ENCODE results near the gene EMC9.
"Not testable (repeated sequence)": the region's sequence is repeated elsewhere in the genome, so short reads cannot be mapped to it uniquely, and the experiment has no call there.

The EMC9 gene

GRCh38 chr14:24113801-24114531 lies 27.4 kb downstream of the EMC9 start:
- Histone ChIP-seq H3K9me3 (ENCODE audit: low read length) (no peaks in the 10 kb centered on the region), H3K4me3 (ENCODE audit: low read length) (peak overlapping the region; percentile 84), H3K36me3 (ENCODE audit: insufficient read depth, low read length) (peaks cover 16% of the 10 kb centered on the region), H3K27me3 (ENCODE audit: insufficient read depth, low read length) (no peaks in the 10 kb centered on the region), H3K4me1 (ENCODE audit: insufficient read depth, low read length) (peaks cover 9% of the 10 kb centered on the region), H2AFZ (ENCODE audit: low read depth, low read length) (peak overlapping the region; percentile 81)

- H3K9me3 ChIP-seq (ENCODE audit: low read length) = no peaks in the 10 kb centered on the region
- peak overlapping the region; percentile 84 for H3K4me3 ChIP-seq (ENCODE audit: low read length)
- peak overlapping the region; percentile 81 for H2AFZ ChIP-seq (ENCODE audit: low read depth, low read length)
- H3K36me3 ChIP-seq (ENCODE audit: insufficient read depth, low read length) = peaks cover 10% of the 10 kb centered on the region
- no peaks in the 10 kb centered on the region for H3K27me3 ChIP-seq (ENCODE audit: insufficient read depth, low read length)
- peaks cover 9% of the 10 kb centered on the region for H3K4me1 ChIP-seq (ENCODE audit: insufficient read depth, low read length)
Observed at GRCh38 chr14:24113379-24113800, 28.0 kb downstream of the EMC9 start.

GRCh38 chr14:24110523-24110922 lies 30.9 kb downstream of the EMC9 start:
- no peaks in the 10 kb centered on the region for H3K27me3 ChIP-seq (ENCODE audit: insufficient read depth, low read length)

GRCh38 chr14:24110060-24110459 lies 31.3 kb downstream of the EMC9 start:
- Histone ChIP-seq H3K4me1 (ENCODE audit: insufficient read depth, low read length) (no peaks in the 10 kb centered on the region), H3K36me3 (ENCODE audit: insufficient read depth, low read length) (no peaks in the 10 kb centered on the region)

More at GRCh38 chr14:24110523-24110922, 30.9 kb downstream of the EMC9 start:
- H3K36me3 ChIP-seq (ENCODE audit: insufficient read depth, low read length) = no peaks in the 10 kb centered on the region
- H2AFZ ChIP-seq (ENCODE audit: low read depth, low read length) = no peak overlapping the region
- H3K4me1 ChIP-seq (ENCODE audit: insufficient read depth, low read length) = peaks cover 1% of the 10 kb centered on the region
- H3K4me3 ChIP-seq (ENCODE audit: low read length) = no peak overlapping the region
- H3K9me3 ChIP-seq (ENCODE audit: low read length) = no peaks in the 10 kb centered on the region

GRCh38 chr14:24108336-24108874 lies 33.0 kb downstream of the EMC9 start:
- no peaks in the 10 kb centered on the region for H3K36me3 ChIP-seq (ENCODE audit: insufficient read depth, low read length)
- no peak overlapping the region for H2AFZ ChIP-seq (ENCODE audit: low read depth, low read length)
- no peaks in the 10 kb centered on the region for H3K4me1 ChIP-seq (ENCODE audit: insufficient read depth, low read length)
- no peak overlapping the region for H3K4me3 ChIP-seq (ENCODE audit: low read length)
- no peaks in the 10 kb centered on the region for H3K27me3 ChIP-seq (ENCODE audit: insufficient read depth, low read length)
- H3K9me3 ChIP-seq (ENCODE audit: low read length) = no peaks in the 10 kb centered on the region

More at GRCh38 chr14:24110060-24110459, 31.3 kb downstream of the EMC9 start:
- Histone ChIP-seq H2AFZ (ENCODE audit: low read depth, low read length) (no peak overlapping the region), H3K4me3 (ENCODE audit: low read length) (no peak overlapping the region), H3K27me3 (ENCODE audit: insufficient read depth, low read length) (no peaks in the 10 kb centered on the region), H3K9me3 (ENCODE audit: low read length) (no peaks in the 10 kb centered on the region)

GRCh38 chr14:24106672-24107271 lies 34.6 kb downstream of the EMC9 start:
- Histone ChIP-seq H3K4me3 (ENCODE audit: low read length) (no peak overlapping the region), H3K27me3 (ENCODE audit: insufficient read depth, low read length) (no peaks in the 10 kb centered on the region), H3K4me1 (ENCODE audit: insufficient read depth, low read length) (no peaks in the 10 kb centered on the region), H3K36me3 (ENCODE audit: insufficient read depth, low read length) (no peaks in the 10 kb centered on the region), H3K9me3 (ENCODE audit: low read length) (no peaks in the 10 kb centered on the region), H2AFZ (ENCODE audit: low read depth, low read length) (no peak overlapping the region)

GRCh38 chr14:24105609-24106239 lies 35.7 kb downstream of the EMC9 start:
- not testable (repeated sequence) for H3K36me3 ChIP-seq (ENCODE audit: insufficient read depth, low read length); H2AFZ ChIP-seq (ENCODE audit: low read depth, low read length); H3K9me3 ChIP-seq (ENCODE audit: low read length); H3K27me3 ChIP-seq (ENCODE audit: insufficient read depth, low read length); H3K4me3 ChIP-seq (ENCODE audit: low read length); H3K4me1 ChIP-seq (ENCODE audit: insufficient read depth, low read length)

GRCh38 chr14:24103451-24103850 lies 37.9 kb downstream of the EMC9 start:
- Histone ChIP-seq H2AFZ (ENCODE audit: low read depth, low read length) (no peak overlapping the region), H3K4me1 (ENCODE audit: insufficient read depth, low read length) (no peaks in the 10 kb centered on the region), H3K9me3 (ENCODE audit: low read length) (no peaks in the 10 kb centered on the region), H3K27me3 (ENCODE audit: insufficient read depth, low read length) (peaks cover 2% of the 10 kb centered on the region), H3K36me3 (ENCODE audit: insufficient read depth, low read length) (no peaks in the 10 kb centered on the region), H3K4me3 (ENCODE audit: low read length) (no peak overlapping the region)

- H3K36me3 ChIP-seq (ENCODE audit: insufficient read depth, low read length) = no peaks in the 10 kb centered on the region
- H2AFZ ChIP-seq (ENCODE audit: low read depth, low read length) = no peak overlapping the region
- H3K27me3 ChIP-seq (ENCODE audit: insufficient read depth, low read length) = peaks cover 2% of the 10 kb centered on the region
- no peaks in the 10 kb centered on the region for H3K9me3 ChIP-seq (ENCODE audit: low read length)
- H3K4me1 ChIP-seq (ENCODE audit: insufficient read depth, low read length) = no peaks in the 10 kb centered on the region
- H3K4me3 ChIP-seq (ENCODE audit: low read length) = no peak overlapping the region
Observed at GRCh38 chr14:24102357-24103048, 38.9 kb downstream of the EMC9 start.

- no peak overlapping the region for H2AFZ ChIP-seq (ENCODE audit: low read depth, low read length)
- peaks cover 2% of the 10 kb centered on the region for H3K27me3 ChIP-seq (ENCODE audit: insufficient read depth, low read length)
- no peaks in the 10 kb centered on the region for H3K9me3 ChIP-seq (ENCODE audit: low read length)
- no peaks in the 10 kb centered on the region for H3K36me3 ChIP-seq (ENCODE audit: insufficient read depth, low read length)
- H3K4me3 ChIP-seq (ENCODE audit: low read length) = no peak overlapping the region
- no peaks in the 10 kb centered on the region for H3K4me1 ChIP-seq (ENCODE audit: insufficient read depth, low read length)
Observed at GRCh38 chr14:24100982-24101494, 40.4 kb downstream of the EMC9 start.

GRCh38 chr14:24100197-24100981 lies 41.0 kb downstream of the EMC9 start:
- Histone ChIP-seq H3K9me3 (ENCODE audit: low read length) (no peaks in the 10 kb centered on the region), H3K27me3 (ENCODE audit: insufficient read depth, low read length) (peaks cover 3% of the 10 kb centered on the region), H3K4me1 (ENCODE audit: insufficient read depth, low read length) (no peaks in the 10 kb centered on the region), H2AFZ (ENCODE audit: low read depth, low read length) (no peak overlapping the region), H3K4me3 (ENCODE audit: low read length) (no peak overlapping the region), H3K36me3 (ENCODE audit: insufficient read depth, low read length) (no peaks in the 10 kb centered on the region)

Data from neuron (in vitro differentiated cells).